Sigmoid colon (tissue), 7 donors: ENCODE measurements around the gene CHD5. TPM values are rescaled to one million over a fixed set of nuclear protein-coding genes. Genes with fewer than 3 reads are reported as not detected.
A peak's percentile ranks its signal among the peaks of the same experiment; 100 is the strongest.

ENCODE experiments used
- DNase-seq: peaks from one replicate; pipeline ENCODE4 v3.0.0-alpha.2; 2019
- H3K27ac ChIP-seq, 4 donors: fragments of 200-600 bp; sonication (generic); one replicate each; pipeline ENCODE4 v1.5.1; 2016 to 2019; ENCODE audit warnings: mild to moderate bottlenecking in 1 of 4
- H3K27me3 ChIP-seq, 3 donors: fragments of 200-600 bp; sonication (generic); one replicate each; pipeline ENCODE4 v1.5.1; 2019; ENCODE audit warnings: mild to moderate bottlenecking in 1 of 3
- H3K36me3 ChIP-seq, 4 donors: fragments of 200-600 bp; sonication (generic); one replicate each; pipeline ENCODE4 v1.5.1; 2016 to 2019
- H3K4me1 ChIP-seq, 4 donors: fragments of 200-600 bp; sonication (generic); one replicate each; pipeline ENCODE4 v1.5.1; 2017 to 2019
- H3K4me3 ChIP-seq, 4 donors: fragments of 200-600 bp; sonication (generic); one replicate each; pipeline ENCODE4 v1.5.1; 2017 to 2019; ENCODE audit warnings: mild to moderate bottlenecking in 2 of 4, moderate library complexity in 1 of 4
- H3K9me3 ChIP-seq, 4 donors: fragments of 200-600 bp in 3 of 4; sonication (generic) in 3 of 4; one replicate each; pipeline versions ENCODE4 v1.5.1 to v1.6.1; 2013 to 2019
- EP300 ChIP-seq, 4 donors: sonication (generic); formaldehyde crosslinking; IDR thresholded peaks; one replicate each; pipeline ENCODE4 v1.6.1; 2017; ENCODE audit warnings: antibody characterized with exemption in 4 of 4
- POLR2A ChIP-seq, 2 donors: fragments of 450-650 bp; IDR thresholded peaks; one replicate each; pipeline ENCODE4 v1.6.1; 2016; ENCODE audit warnings: antibody characterized with exemption in 2 of 2, mild to moderate bottlenecking in 2 of 2, moderate library complexity in 2 of 2
- POLR2AphosphoS5 ChIP-seq, 4 donors: sonication (generic); formaldehyde crosslinking; IDR thresholded peaks; one replicate each; pipeline ENCODE4 v1.6.1; 2017; ENCODE audit warnings: antibody characterized with exemption in 4 of 4
- WGBS, 2 donors: extraction: QIAGEN DNeasy Blood & Tissue Kit; methylation state at CpG; one replicate each; pipeline ENCODE4 v1.1.7; 2013; 5-methylcytosine and 5-hydroxymethylcytosine counted together
- intact Hi-C: fragments of 100-400 bp; cut with DNase I; formaldehyde crosslinking; loops from one replicate; pipeline ENCODE4 v1.15.1; 2023
- polyA plus RNA-seq, 3 donors: library from polyadenylated mRNA; stranded (reverse); fragments of 200-250 nt; gene quantifications; one replicate each; pipeline ENCODE4 v1.2.3, GENCODE V29; 2013
- total RNA-seq, 4 donors: library from RNA; depleted of rRNA; stranded (reverse); fragments of >200 nt; gene quantifications; one replicate each; pipeline ENCODE4 v1.1.0, GENCODE V29; 2016
- TF ChIP-seq, protein P1 (sequence below), 4 experiments: fragments of 450-650 bp in 3 of 4; fragments of 200-600 bp in 1 of 4; IDR thresholded peaks; one replicate each; pipeline ENCODE4 v1.5.1; 2016 to 2019; ENCODE audit warnings: antibody characterized with exemption in 4 of 4, mild to moderate bottlenecking in 3 of 4, moderate library complexity in 2 of 4
- donor health status: healthy with polysubstance abuse.
- donor health status: Bipolar disorder and iron deficiency.
- donor health status: healthy.

The CHD5 gene
- total and polyA plus RNA-seq, 7 donors: 0.49 to 2.8 (median 1.4) TPM; not detected in 2

DNA sequence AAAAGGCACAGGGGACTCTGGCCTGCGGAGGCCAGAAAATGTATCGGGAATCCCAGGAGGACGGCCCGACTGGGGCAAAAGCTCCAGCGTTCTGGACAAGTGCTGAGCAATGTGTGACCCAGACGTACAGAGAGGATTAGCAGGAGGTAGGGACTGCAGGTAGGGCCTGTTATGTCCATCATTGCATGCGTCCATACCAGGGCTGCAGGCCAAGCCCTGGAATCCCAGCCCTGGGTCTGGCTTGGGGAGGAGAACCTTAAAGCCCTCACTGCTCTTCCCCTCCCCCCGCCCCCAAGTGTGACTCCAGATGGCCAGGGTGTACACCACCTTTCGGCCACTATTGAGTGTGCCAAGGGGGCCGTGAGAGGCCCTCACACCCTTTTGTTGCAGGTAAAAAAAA lies 27.8 kb upstream of the CHD5 start:
- no peak overlapping the region for H3K4me3 ChIP-seq
- DNase-seq: no peak
- 89 to 93% methylated on average over 10 of the region's 10 CpGs for WGBS, 2 donors
- no peaks in the 10 kb centered on the region for H3K27me3 ChIP-seq
- no peaks in the 10 kb centered on the region for H3K9me3 ChIP-seq
- TF ChIP-seq EP300 (IDR thresholded peaks at IDR 0.05) (no peak), POLR2A (IDR thresholded peaks at IDR 0.05) (no peak), POLR2AphosphoS5 (IDR thresholded peaks at IDR 0.05) (no peak)
- TF ChIP-seq, protein P1, sequence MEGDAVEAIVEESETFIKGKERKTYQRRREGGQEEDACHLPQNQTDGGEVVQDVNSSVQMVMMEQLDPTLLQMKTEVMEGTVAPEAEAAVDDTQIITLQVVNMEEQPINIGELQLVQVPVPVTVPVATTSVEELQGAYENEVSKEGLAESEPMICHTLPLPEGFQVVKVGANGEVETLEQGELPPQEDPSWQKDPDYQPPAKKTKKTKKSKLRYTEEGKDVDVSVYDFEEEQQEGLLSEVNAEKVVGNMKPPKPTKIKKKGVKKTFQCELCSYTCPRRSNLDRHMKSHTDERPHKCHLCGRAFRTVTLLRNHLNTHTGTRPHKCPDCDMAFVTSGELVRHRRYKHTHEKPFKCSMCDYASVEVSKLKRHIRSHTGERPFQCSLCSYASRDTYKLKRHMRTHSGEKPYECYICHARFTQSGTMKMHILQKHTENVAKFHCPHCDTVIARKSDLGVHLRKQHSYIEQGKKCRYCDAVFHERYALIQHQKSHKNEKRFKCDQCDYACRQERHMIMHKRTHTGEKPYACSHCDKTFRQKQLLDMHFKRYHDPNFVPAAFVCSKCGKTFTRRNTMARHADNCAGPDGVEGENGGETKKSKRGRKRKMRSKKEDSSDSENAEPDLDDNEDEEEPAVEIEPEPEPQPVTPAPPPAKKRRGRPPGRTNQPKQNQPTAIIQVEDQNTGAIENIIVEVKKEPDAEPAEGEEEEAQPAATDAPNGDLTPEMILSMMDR (IDR thresholded peaks at IDR 0.05): no peak
- H3K27ac ChIP-seq: no peak overlapping the region
- peaks cover 0 to 8% (median 0%) of the 10 kb centered on the region in 4 donors for H3K36me3 ChIP-seq
- peaks cover 0 to 52% (median 40%) of the 10 kb centered on the region in 4 donors for H3K4me1 ChIP-seq
- intact Hi-C loops: loop anchor here (2.0 kb wide), 1 partner anchor 37 kb away; the partner anchor contains the start of gene HES3

DNA sequence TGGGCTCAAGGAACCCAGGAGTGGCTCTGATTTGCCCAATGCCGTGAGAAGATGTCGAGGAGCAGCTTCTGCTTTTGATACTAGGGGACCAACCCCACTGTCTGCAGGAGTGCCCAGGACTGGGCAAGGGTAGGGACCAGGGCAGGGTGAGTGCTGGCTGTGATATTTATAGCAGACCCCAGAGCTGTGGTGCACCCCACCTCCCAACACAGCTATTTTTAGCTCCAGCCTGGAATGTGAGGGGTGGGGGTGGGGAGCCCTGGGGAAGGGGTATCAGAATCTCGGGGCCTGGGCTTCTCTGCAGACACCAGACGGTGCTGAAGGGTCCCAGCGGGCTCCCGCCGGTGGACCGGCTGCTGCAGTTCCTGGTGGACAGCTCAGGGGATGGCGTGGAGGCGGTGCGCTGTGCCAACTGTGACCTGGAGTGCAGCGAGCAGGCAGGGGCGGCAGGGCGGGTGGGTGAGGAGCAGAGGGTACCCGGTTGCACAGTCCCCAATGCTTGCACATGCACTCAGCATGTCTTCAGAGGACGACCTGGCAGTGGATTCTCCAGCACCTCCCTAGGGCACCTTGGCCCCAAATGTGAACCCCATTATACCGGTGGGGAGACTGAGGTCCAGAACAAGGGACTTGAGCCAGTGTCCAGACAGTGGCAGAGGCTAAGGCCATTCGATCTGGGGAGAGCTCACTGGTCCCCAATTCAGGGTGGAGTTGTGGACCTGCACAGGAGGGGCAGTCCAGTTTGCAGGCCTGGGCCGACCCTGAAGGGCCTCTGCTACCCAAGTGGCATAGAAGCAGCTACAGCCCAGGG lies 27.2 kb upstream of the CHD5 start:
- intact Hi-C loops: loop anchor here (2.0 kb wide), 1 partner anchor 38 kb away; the partner anchor contains the start of gene HES3
- Histone ChIP-seq H3K9me3 (no peaks in the 10 kb centered on the region), H3K4me1 (peaks cover 0 to 52% (median 40%) of the 10 kb centered on the region in 4 donors), H3K36me3 (peaks cover 0 to 8% (median 0%) of the 10 kb centered on the region in 4 donors), H3K27me3 (no peaks in the 10 kb centered on the region), H3K4me3 (no peak overlapping the region), H3K27ac (no peak overlapping the region)
- TF ChIP-seq POLR2A (IDR thresholded peaks at IDR 0.05): no peak
- TF ChIP-seq POLR2AphosphoS5 (IDR thresholded peaks at IDR 0.05): no peak
- no peak for TF ChIP-seq EP300 (IDR thresholded peaks at IDR 0.05)
- 82 to 91% methylated on average over 19 of the region's 19 CpGs for WGBS, 2 donors
- no peak for DNase-seq

DNA sequence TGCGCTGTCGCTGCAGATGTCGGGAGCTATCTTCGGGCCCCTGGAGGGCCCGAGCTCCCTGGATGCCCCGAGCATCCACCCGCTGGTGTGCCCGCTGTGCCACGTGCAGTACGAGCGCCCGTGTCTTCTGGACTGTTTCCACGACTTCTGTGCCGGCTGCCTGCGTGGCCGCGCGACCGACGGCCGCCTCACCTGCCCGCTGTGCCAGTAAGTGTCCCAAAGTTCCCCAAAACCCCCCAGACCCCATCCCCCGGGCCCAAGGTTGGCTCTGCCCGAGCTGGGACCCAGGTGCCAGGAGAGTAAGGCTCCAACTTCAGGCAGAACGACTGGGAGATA lies 26.4 kb upstream of the CHD5 start:
- TF ChIP-seq POLR2A (IDR thresholded peaks at IDR 0.05) (no peak), EP300 (IDR thresholded peaks at IDR 0.05) (no peak), POLR2AphosphoS5 (IDR thresholded peaks at IDR 0.05) (no peak)
- TF ChIP-seq, protein P1 (IDR thresholded peaks at IDR 0.05): no peak
- peak overlapping the region; percentile 65 to 84 (median 70) for H3K27ac ChIP-seq
- no peak for DNase-seq
- H3K9me3 ChIP-seq: no peaks in the 10 kb centered on the region
- H3K4me1 ChIP-seq: peaks cover 0 to 52% (median 40%) of the 10 kb centered on the region in 4 donors
- intact Hi-C loops: loop anchor here (2.0 kb wide), 1 partner anchor 38 kb away; the partner anchor contains the start of gene HES3
- H3K4me3 ChIP-seq: peak overlapping the region; percentile 39 to 58 (median 50)
- 21 to 38% methylated on average over 25 of the region's 25 CpGs for WGBS, 2 donors
- peaks cover 0 to 8% (median 0%) of the 10 kb centered on the region in 4 donors for H3K36me3 ChIP-seq
- H3K27me3 ChIP-seq: no peaks in the 10 kb centered on the region

DNA sequence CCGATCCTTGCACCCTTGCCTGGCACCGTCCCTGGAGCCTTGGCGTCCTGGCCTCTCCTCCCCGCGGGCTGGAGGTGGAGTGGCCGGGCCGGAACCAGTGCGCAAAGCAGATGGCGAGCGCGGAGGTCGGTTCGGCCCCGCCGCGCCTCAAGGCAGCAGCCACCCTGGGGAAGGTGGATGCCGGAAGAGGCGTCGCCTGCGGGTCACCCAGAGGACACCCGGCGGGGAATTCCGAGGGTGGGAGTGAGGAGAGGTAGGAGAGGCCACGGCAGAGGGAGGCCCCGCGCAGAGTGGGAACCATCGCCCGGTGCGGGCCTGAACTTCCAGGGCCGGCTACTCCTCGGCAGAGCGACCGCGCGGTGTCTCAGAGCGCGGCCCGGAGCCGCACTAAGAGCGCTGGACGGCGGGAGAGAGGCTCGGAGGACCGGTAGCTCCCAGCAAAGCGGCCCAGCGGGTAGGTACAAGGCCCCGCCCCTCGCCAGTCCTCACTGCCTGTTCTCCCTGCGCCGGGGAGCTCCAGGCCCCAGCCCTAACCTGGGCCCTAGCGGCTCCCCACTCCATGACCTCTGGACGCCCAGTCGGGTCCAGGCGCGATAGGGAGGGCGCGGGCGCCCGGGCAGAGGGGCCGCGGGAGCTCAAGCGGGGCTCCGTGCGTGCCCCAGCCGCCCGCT lies 25.9 kb upstream of the CHD5 start, which contains the start of gene RNF207:
Gene RNF207 (plus strand): TSS at position 271 of the 671 bp plus-strand sequence. CDS start 417 bp downstream, outside the sequence.
- Histone ChIP-seq H3K4me1 (peaks cover 0 to 52% (median 40%) of the 10 kb centered on the region in 4 donors), H3K36me3 (peaks cover 0 to 8% (median 0%) of the 10 kb centered on the region in 4 donors), H3K27ac (peak within 1 kb of the TSS; percentile 65 to 84 (median 70)), H3K9me3 (no peaks in the 10 kb centered on the region), H3K4me3 (peak within 1 kb of the TSS; percentile 39 to 58 (median 50)), H3K27me3 (no peaks in the 10 kb centered on the region)
- intact Hi-C loops: loop anchor here (2.0 kb wide), 1 partner anchor 39 kb away; the partner anchor contains the start of gene HES3
- TF ChIP-seq EP300 (IDR thresholded peaks at IDR 0.05) (no peak), POLR2AphosphoS5 (IDR thresholded peaks at IDR 0.05) (peak in 2 of 4 donors; percentile 24 to 38), POLR2A (IDR thresholded peaks at IDR 0.05) (peak in 1 of 2 donors; percentile 11)
- TF ChIP-seq, protein P1 (IDR thresholded peaks at IDR 0.05): no peak
- DNase-seq: peak; percentile 79
- 2 to 4% methylated on average over 66 of the region's 66 CpGs for WGBS, 2 donors
